GM18907 (cell line): Measurements from ENCODE around the gene ZNRD2.
A peak's percentile ranks its signal among the peaks of the same experiment; 100 is the strongest.

Experiments
- ATAC-seq: cut with Tn5 transposase; IDR thresholded peaks from one replicate; pipeline ENCODE4 v1.9.1; 2021; ENCODE audit warnings: mild to moderate bottlenecking, moderate library complexity; ENCODE audit not compliant: unreplicated experiment

ZNRD2 gene

DNA sequence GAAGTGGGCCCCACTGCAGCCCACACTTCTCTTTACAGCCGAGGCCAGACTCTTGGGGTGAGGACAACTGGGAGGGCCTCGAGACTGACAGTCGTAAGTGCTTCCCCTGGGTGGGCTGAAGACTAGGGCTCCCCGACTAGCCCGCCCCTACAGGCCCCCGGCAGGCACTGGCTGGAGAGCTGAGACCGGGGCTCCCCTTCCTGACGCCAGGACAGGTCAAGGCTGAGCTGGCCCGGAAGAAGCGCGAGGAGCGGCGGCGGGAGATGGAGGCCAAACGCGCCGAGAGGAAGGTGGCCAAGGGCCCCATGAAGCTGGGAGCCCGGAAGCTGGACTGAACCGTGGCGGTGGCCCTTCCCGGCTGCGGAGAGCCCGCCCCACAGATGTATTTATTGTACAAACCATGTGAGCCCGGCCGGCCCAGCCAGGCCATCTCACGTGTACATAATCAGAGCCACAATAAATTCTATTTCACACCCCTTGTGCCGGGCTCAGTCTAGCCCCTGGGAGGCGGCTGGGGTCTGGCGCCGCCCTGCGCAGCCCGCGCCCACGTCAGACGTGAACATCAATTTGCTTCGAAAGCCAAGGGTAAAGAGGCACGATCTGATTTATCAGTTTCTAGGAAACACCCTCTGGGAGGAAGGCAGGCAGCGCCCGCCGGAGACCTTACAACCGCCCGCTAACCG is 31.9 kb upstream of the ZNRD2 start:
- ATAC-seq: no peak

GRCh38 chr11:65538915-65539743 is 31.1 kb upstream of the ZNRD2 start:
- ATAC-seq: no peak

GRCh38 chr11:65539744-65540289 is 30.5 kb upstream of the ZNRD2 start:
- ATAC-seq: peak; percentile 52

GRCh38 chr11:65540290-65541092 is 29.8 kb upstream of the ZNRD2 start:
- ATAC-seq: peak; percentile 54

GRCh38 chr11:65541093-65541982 is 28.9 kb upstream of the ZNRD2 start:
- ATAC-seq: no peak

- ATAC-seq: no peak
Measured at GRCh38 chr11:65542738-65543390, 27.4 kb upstream of the ZNRD2 start.

DNA sequence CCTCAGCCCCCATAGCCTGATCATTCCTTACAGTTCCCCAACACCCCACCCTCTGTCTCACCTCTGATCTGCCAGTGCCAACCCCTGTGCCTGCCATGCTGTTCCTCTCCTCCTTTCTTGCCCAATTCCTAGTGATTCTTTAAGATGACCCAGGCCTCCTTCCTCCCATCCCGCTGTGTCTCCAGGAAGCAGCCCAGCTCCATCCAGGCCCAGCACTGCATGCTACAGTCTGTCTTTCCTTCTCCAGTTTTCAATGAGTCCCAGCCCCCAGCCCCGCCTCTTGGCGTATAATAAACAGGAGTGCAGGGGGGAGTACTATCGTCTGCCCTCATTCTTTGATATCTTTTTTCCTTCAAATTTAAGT is 24.4 kb upstream of the ZNRD2 start:
- ATAC-seq: no peak

DNA sequence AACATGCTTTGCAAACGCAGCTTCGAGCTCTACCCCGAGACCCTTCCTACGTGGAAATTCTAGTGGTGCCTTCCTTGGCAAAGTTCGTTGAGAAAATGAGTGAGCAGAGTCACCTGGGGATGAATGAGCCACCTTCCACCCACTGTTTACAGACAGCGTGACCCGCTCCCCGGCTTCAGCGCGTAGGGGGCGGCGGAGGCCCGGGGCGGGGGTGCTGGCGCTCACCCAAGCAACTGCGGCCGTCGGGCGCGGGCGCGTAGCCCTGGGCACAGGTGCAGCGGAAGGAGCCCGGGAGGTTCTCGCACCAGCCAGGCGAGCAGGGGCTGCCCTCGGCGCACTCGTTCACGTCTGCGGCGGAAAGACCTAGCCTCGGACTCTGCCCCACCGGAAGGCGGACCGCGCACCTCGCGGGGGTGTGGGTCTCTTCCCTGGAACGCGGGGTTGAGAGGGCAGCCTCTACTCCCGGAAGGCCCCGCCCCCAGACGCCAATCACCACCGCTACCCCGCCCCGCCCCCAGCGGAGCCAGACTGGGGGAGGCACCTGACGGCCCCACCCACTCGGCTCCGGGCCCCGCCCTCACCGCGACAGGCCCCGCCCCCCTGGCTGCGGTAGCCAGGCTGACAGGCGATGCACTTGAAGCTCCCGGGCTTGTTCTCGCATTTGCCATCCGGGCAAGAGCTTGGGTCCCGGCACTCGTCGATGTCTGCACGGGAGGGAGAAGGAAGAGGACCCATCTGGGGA is 23.9 kb upstream of the ZNRD2 start:
- ATAC-seq: peak; percentile 66

- no peak for ATAC-seq
Measured at GRCh38 chr11:65547446-65548125, 22.7 kb upstream of the ZNRD2 start.

DNA sequence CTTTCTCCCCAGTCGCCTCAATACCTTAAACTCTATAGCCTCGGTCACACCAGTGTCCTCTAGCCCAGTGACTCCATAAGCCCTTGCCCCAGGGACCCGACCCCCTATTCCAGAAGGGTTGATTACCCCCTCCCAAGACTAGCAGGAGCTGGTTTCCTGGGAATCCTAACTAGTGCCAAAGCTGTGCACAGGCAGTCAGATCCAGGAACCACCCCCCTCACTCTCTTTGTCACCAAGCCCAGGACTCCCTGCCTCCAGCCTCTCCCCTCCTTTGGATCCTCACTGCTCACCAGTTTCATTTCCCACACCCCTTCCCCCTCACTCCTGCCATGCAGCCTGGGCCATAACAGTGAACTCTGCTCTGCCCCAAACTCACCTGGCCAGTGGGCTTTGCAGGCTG is 21.9 kb upstream of the ZNRD2 start:
- ATAC-seq: no peak

DNA sequence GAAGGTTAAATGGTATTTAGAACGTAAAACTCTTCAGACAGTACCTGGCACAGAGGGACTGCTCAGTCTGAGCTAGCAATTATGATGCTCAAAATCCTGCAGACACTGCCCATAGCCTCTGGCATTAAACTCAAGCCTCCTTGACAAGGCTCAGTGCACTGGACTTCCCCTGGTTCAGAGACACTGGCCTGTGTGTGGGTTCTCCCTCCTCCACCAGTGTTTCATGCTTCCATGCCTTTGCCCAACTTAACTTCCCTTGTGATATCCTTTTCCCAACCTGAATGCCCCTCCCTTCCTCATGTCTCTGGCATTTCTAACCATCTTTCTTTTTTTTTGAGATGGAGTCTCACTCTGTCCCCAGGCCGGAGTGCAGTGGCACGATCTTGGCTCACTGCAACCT is 21.2 kb upstream of the ZNRD2 start:
- no peak for ATAC-seq

- ATAC-seq: peak; percentile 62
Measured at GRCh38 chr11:65551572-65552387, 18.5 kb upstream of the ZNRD2 start.

GRCh38 chr11:65552388-65552951 is 17.8 kb upstream of the ZNRD2 start:
- ATAC-seq: no peak

DNA sequence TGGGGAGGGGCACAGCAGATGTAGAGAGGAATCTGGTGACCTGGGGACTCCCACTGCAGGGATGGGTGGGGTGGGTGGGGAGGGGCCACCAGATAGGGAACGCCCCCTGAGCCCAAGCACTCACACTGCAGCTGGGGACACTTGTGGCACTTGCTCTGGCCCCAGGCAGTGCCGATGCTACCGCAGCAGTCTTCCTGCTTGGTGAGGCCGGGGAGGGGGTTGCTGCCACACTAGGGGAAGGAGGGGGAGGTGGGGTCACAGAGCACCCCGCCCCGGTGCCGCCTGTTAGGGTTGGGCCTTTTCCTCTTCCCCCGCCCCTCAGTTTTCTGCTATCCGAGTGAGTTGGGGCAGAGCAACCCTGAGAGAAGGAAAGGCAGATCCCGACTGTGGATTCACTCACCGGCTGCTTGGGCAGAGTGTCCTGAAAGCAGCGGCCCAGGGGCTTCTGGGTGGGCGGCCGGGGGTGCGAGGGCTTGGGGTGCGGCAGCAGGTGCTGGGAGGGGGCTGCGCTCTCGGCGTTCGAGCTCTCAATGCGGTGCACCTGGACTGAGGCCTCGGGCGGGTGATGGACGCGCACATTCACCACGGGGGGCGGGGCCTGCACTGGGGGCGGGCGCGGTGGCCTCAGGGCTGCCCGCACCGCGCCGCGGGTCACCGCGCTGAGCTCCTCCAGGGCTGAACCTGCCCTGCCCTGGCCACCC is 16.8 kb upstream of the ZNRD2 start:
- ATAC-seq: no peak

DNA sequence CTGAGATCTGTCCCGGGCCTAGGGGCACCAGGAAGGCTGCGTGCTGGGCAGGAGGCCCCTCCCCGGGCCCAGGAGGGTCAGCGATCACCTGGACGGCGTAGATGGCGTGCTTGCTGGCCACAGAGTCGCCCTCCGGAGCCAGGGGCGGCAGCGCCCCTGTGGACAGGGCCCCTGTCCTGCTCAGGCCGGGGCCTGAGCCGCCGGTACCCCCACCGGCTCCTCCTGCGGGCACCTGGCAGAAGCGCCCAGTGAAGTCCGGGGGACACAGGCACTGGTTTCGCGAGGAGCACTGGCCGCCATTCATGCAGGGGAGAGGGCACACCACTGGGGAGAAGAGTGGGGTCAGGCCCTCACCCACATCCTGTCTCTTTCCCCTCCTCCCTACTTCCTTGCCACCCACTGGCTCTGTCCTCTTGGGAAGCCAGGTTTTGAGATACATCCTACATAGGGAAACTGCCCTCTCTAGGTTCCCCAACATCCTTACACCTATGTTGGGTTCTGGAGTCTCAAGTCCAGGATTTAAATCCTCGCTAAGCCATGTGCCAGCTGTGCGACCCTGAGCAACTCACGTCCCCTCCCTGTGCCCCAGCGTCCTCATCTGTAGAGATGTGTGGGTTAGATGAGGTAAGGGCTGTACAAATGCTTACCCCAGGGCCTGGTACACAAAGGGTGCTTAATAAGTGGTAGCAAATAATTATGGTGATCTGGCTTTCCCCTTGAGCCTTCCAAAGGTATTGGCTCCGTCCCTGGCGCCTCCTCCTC is 16.0 kb upstream of the ZNRD2 start:
- ATAC-seq: no peak

DNA sequence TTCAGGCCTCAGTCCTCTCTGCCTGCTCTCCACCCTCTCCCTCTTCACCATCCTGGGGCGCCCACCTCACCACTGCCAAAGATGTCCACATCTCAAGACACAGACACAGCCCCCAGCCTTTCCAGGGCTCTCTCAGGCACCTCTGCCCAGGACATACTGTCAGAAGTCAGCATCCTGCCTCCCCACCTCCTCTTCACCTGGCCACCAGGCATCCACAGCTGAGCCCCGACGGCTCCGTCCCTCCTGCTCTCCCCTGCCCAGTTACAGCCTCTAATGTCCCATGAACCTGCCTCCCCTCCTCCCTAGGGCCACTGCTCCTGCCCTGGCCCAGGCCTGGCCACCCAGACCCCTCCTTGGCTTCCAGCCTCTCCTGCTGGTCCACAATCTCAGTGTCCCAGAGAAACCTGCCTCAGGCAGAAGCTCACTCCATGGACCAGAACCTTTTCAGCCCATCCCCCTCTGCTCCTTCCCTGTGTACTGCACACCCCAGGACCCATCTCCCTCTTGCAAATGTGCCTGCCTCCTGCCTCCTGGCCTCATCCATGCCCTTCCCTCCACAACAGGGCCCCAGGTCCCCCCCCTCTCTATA is 15.3 kb upstream of the ZNRD2 start:
- no peak for ATAC-seq
